Activated CD8-positive, alpha-beta T cell treated with anti-CD3 and anti-CD28 coated beads for 36 hours (primary cell): ENCODE results near the gene WFIKKN2. TPM values are rescaled to one million over a fixed set of nuclear protein-coding genes. Genes with fewer than 3 reads are reported as not detected.

Source experiments
- ATAC-seq: fragments of 200-7000 bp; cut with Tn5 transposase; one replicate; pipeline ENCODE4 v1.10.0; 2021; ENCODE audit warnings: mild to moderate bottlenecking, moderate library complexity
- CTCF ChIA-PET: fragments of 350-600 bp; sonication (Branson Sonifier 250); formaldehyde crosslinking; loops from one replicate; lab custom pipeline; 2021; ENCODE audit warnings: antibody characterized with exemption; lab: Charles Lee
- POLR2A ChIA-PET: fragments of 350-600 bp; sonication (Branson Sonifier 250); formaldehyde crosslinking; loops from one replicate; lab custom pipeline; 2021; ENCODE audit warnings: antibody characterized with exemption; lab: Charles Lee
- DNase-seq: peaks from one replicate; pipeline ENCODE4 v3.0.0-alpha.2; 2020
- H3K27ac Mint-ChIP-seq: one replicate; pipeline ENCODE4 v1.8.0; 2021; ENCODE audit warnings: mild to moderate bottlenecking, mixed read lengths
- H3K27me3 Mint-ChIP-seq: one replicate; pipeline ENCODE4 v1.8.0; 2021; ENCODE audit warnings: mixed read lengths
- H3K36me3 Mint-ChIP-seq: one replicate; pipeline ENCODE4 v1.8.0; 2021; ENCODE audit warnings: low read depth, mixed read lengths
- H3K4me1 Mint-ChIP-seq: one replicate; pipeline ENCODE4 v1.8.0; 2021; ENCODE audit warnings: low read depth, mixed read lengths
- H3K4me3 Mint-ChIP-seq: one replicate; pipeline ENCODE4 v1.8.0; 2021; ENCODE audit warnings: mild to moderate bottlenecking, moderate library complexity, mixed read lengths
- H3K9me3 Mint-ChIP-seq: one replicate; pipeline ENCODE4 v1.8.0; 2021; ENCODE audit warnings: mixed read lengths
- CTCF ChIP-seq: fragments of 200-600 bp; IDR thresholded peaks from one replicate; pipeline ENCODE4 v1.8.0; 2022; ENCODE audit warnings: antibody characterized with exemption, mild to moderate bottlenecking
- intact Hi-C: fragments of 100-400 bp; cut with micrococcal nuclease; formaldehyde crosslinking; loops from one replicate; pipeline ENCODE4 v1.10.0; 2022
- total RNA-seq, 2 experiments: library from RNA; stranded (reverse); gene quantifications; one replicate each; pipeline ENCODE4 v1.2.3, GENCODE V29; 2021

WFIKKN2 gene
- total RNA-seq, 2 experiments from 2014 or later = not detected

- H3K4me1 Mint-ChIP-seq = peaks cover 7% of the 10 kb centered on the region
- ChIA-PET CTCF (interaction anchor here (1.4 to 1.5 kb wide), 2 partner anchors 71 to 78 kb away, joined by 3 to 5 read pairs; no protein-coding TSS in a partner anchor), POLR2A (interaction anchor here (0.8 to 1.6 kb wide), 2 partner anchors 13 to 27 kb away, joined by 4 to 12 read pairs; partner anchors contain the start of gene TOB1)
- H3K9me3 Mint-ChIP-seq = peaks cover 2% of the 10 kb centered on the region
- no peak for ATAC-seq
- H3K36me3 Mint-ChIP-seq = no peaks in the 10 kb centered on the region
- no peak for DNase-seq
- intact Hi-C loops = no loop called here
- H3K27me3 Mint-ChIP-seq = no peaks in the 10 kb centered on the region
- TF ChIP-seq CTCF = no peak
- H3K27ac Mint-ChIP-seq = no peak overlapping the region
- no peak overlapping the region for H3K4me3 Mint-ChIP-seq
These were observed 43.7 kb downstream of the WFIKKN2 start for GRCh38 chr17:50879086-50879485.

- peaks cover 7% of the 10 kb centered on the region for H3K4me1 Mint-ChIP-seq
- DNase-seq = no peak
- H3K4me3 Mint-ChIP-seq = no peak overlapping the region
- peaks cover 2% of the 10 kb centered on the region for H3K9me3 Mint-ChIP-seq
- no peaks in the 10 kb centered on the region for H3K27me3 Mint-ChIP-seq
- H3K36me3 Mint-ChIP-seq = no peaks in the 10 kb centered on the region
- intact Hi-C loops = no loop called here
- no peak for ATAC-seq
- H3K27ac Mint-ChIP-seq = no peak overlapping the region
- ChIA-PET POLR2A (no interaction called here), CTCF (interaction anchor here (1.2 kb wide), 1 partner anchor 29 kb away, joined by 4 read pairs; no protein-coding TSS in a partner anchor)
- no peak for TF ChIP-seq CTCF
These were observed 45.8 kb downstream of the WFIKKN2 start for GRCh38 chr17:50881182-50881581.

GRCh38 chr17:50882851-50883250, 47.5 kb downstream of the WFIKKN2 start:
- CTCF ChIA-PET = no interaction called here
- no peak for ATAC-seq
- POLR2A ChIA-PET = no interaction called here
- H3K36me3 Mint-ChIP-seq = no peaks in the 10 kb centered on the region
- no peak overlapping the region for H3K27ac Mint-ChIP-seq
- no peak for DNase-seq
- no peak overlapping the region for H3K4me3 Mint-ChIP-seq
- peaks cover 14% of the 10 kb centered on the region for H3K4me1 Mint-ChIP-seq
- no peaks in the 10 kb centered on the region for H3K27me3 Mint-ChIP-seq
- TF ChIP-seq CTCF = no peak
- intact Hi-C loops = no loop called here
- H3K9me3 Mint-ChIP-seq = peaks cover 2% of the 10 kb centered on the region

GRCh38 chr17:50883850-50884438, 48.6 kb downstream of the WFIKKN2 start:
- no peaks in the 10 kb centered on the region for H3K36me3 Mint-ChIP-seq
- ATAC-seq (no peak), DNase-seq (no peak)
- CTCF ChIA-PET = no interaction called here
- TF ChIP-seq CTCF = no peak
- POLR2A ChIA-PET = interaction anchor here (1.3 to 1.9 kb wide), 2 partner anchors 13 to 18 kb away, joined by 3 to 14 read pairs; partner anchors contain the start of gene TOB1
- H3K27me3 Mint-ChIP-seq = no peaks in the 10 kb centered on the region
- peaks cover 15% of the 10 kb centered on the region for H3K4me1 Mint-ChIP-seq
- intact Hi-C loops = no loop called here
- H3K4me3 Mint-ChIP-seq = no peak overlapping the region
- H3K9me3 Mint-ChIP-seq = peaks cover 2% of the 10 kb centered on the region
- H3K27ac Mint-ChIP-seq = no peak overlapping the region
